Panc1 (cell line): Measurements from ENCODE around the gene MAB21L3. TPM values are rescaled to one million over a fixed set of nuclear protein-coding genes. Genes with fewer than 3 reads are reported as not detected.

Source experiments
- ATAC-seq: fragments of 200-7000 bp; cut with Tn5 transposase; 2 replicates; pipeline ENCODE4 v1.9.1; 2020; ENCODE audit warnings: mild to moderate bottlenecking, moderate library complexity
- BruUV-seq: library from RNA; stranded (reverse); fragments of 400-500 nt; replicated peaks from 2 replicates; lab custom pipeline; 2021; lab: Mats Ljungman, UMichigan
- CTCF ChIA-PET: fragments of 300-600 bp; sonication (Branson Sonifier 250); formaldehyde crosslinking; loops from one replicate; lab custom pipeline; 2022; ENCODE audit warnings: antibody characterized with exemption; lab: Charles Lee
- POLR2A ChIA-PET: fragments of 300-600 bp; sonication (Branson Sonifier 250); formaldehyde crosslinking; loops from one replicate; lab custom pipeline; 2022; ENCODE audit warnings: antibody characterized with exemption; lab: Charles Lee
- DNase-seq: peaks from one replicate; pipeline ENCODE4 v3.0.0-alpha.2; 2010; ENCODE audit warnings: low read depth, low spot score
- H3K27ac ChIP-seq: 2 replicates; pipeline ENCODE4 v1.5.1; 2011; ENCODE audit warnings: mild to moderate bottlenecking, low read length, inconsistent platforms
- H3K27me3 ChIP-seq: fragments of 200-500 bp; sonication (Bioruptor generic); 2 replicates; pipeline ENCODE4 v1.6.0; 2014; ENCODE audit warnings: low read length, inconsistent platforms; ENCODE audit not compliant: control insufficient read depth, insufficient read depth
- H3K36me3 ChIP-seq: fragments of 200-500 bp; sonication (Bioruptor generic); 2 replicates; pipeline ENCODE4 v1.5.1; 2014; ENCODE audit warnings: inconsistent platforms, mild to moderate bottlenecking, low read length, moderate library complexity; ENCODE audit not compliant: control insufficient read depth, insufficient read depth
- H3K4me1 ChIP-seq: 2 replicates; pipeline ENCODE4 v1.5.1; 2011; ENCODE audit warnings: inconsistent platforms, mild to moderate bottlenecking, low read length, moderate library complexity; ENCODE audit not compliant: control insufficient read depth, insufficient read depth
- H3K4me3 ChIP-seq, 2 experiments: 2 replicates each; pipeline ENCODE4 v1.5.1; 2011 to 2012; ENCODE audit warnings: low read depth in 2 of 2, low read length in 2 of 2, mild to moderate bottlenecking in 2 of 2, inconsistent platforms in 1 of 2, moderate library complexity in 1 of 2
- H3K9me3 ChIP-seq: fragments of 200-500 bp; sonication (Bioruptor generic); 2 replicates; pipeline ENCODE4 v1.5.1; 2014; ENCODE audit warnings: low read depth, mild to moderate bottlenecking, inconsistent platforms, low read length, moderate library complexity; ENCODE audit not compliant: control insufficient read depth, insufficient read depth
- POLR2AphosphoS5 ChIP-seq: IDR thresholded peaks from 2 replicates; pipeline ENCODE4 v1.6.1; 2012; ENCODE audit warnings: mild to moderate bottlenecking, low read depth, low read length, moderate library complexity
- SIN3A ChIP-seq: IDR thresholded peaks from 2 replicates; pipeline ENCODE4 v1.6.1; 2012; ENCODE audit warnings: low read depth, mild to moderate bottlenecking, low read length, moderate library complexity, borderline replicate concordance; ENCODE audit not compliant: insufficient read depth
- TCF7L2 ChIP-seq: IDR thresholded peaks from 2 replicates; pipeline ENCODE4 v1.6.1; 2011; ENCODE audit warnings: mild to moderate bottlenecking, low read depth, low read length, inconsistent platforms
- in situ Hi-C: cut with HindIII; loops from 2 replicates; pipeline ENCODE4 v1.10.0; 2016; ENCODE audit warnings: low sequenced_read_pairs, low pct_unique_long_range_greater_than_20kb
- intact Hi-C: fragments of 100-400 bp; cut with micrococcal nuclease; formaldehyde crosslinking; loops from one replicate; pipeline ENCODE4 v1.10.0; 2022; ENCODE audit not compliant: unreplicated experiment
- total RNA-seq: library from RNA; stranded (reverse); gene quantifications from one replicate; pipeline ENCODE4 v1.2.1, GENCODE V29; 2021; ENCODE audit not compliant: unreplicated experiment
- TF ChIP-seq, protein P1 (sequence below), 2 experiments: IDR thresholded peaks; 2 replicates each; pipeline ENCODE4 v1.6.1; 2011 to 2012; ENCODE audit warnings: low read depth in 2 of 2, control low read depth in 1 of 2, low read length in 1 of 2, mild to moderate bottlenecking in 1 of 2, moderate library complexity in 1 of 2; ENCODE audit not compliant: insufficient read depth in 1 of 2
- TF ChIP-seq, protein P2 (sequence below): fragments of 450-650 bp; IDR thresholded peaks from 2 replicates; pipeline ENCODE4 v1.5.1; 2017; ENCODE audit warnings: mild to moderate bottlenecking

The MAB21L3 gene
- total RNA-seq, 1 experiment from 2014 or later = not detected

DNA sequence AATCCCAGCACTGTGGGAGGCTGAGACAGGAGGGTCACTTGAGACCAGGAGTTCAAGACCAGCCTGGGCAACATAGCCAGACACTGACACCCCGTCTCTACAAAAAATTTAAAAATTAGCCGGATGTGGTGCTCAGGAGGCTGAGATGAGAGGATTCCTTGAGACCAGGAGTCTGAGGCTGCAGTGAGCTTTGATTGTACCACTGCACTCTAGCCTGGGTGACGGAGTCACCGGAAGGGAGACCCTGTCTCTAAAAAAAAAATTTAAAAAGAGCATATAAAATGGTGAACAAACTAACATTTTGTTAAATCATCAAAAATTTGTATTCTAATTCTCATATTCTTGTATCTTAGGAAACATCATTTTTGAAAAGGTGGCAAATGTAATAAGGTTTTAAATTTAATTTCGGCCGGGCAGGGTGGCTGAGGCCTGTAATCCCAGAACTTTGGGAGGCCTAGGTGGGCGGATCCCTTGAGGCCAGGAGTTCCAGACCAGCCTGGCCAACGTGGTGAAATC, 27.1 kb downstream of the MAB21L3 start:
- no TSS peak for BruUV-seq
- intact Hi-C loops = no loop called here
- DNase-seq = no peak
- CTCF ChIA-PET = interaction anchor here (0.6 to 2.2 kb wide), 8 partner anchors 238 to 480 kb away, joined by 3 to 32 read pairs (median 3); no protein-coding TSS in a partner anchor
- no peak overlapping the region for H3K4me3 ChIP-seq
- no peak for TF ChIP-seq TCF7L2
- H3K27me3 ChIP-seq = no peaks in the 10 kb centered on the region
- H3K9me3 ChIP-seq = no peaks in the 10 kb centered on the region
- no peak overlapping the region for H3K27ac ChIP-seq
- in situ Hi-C loops = no loop called here
- peak; percentile 34; the same call in 1 of the 2 replicates for ATAC-seq
- POLR2A ChIA-PET = no interaction called here
- no peaks in the 10 kb centered on the region for H3K4me1 ChIP-seq
- H3K36me3 ChIP-seq = no peaks in the 10 kb centered on the region

DNA sequence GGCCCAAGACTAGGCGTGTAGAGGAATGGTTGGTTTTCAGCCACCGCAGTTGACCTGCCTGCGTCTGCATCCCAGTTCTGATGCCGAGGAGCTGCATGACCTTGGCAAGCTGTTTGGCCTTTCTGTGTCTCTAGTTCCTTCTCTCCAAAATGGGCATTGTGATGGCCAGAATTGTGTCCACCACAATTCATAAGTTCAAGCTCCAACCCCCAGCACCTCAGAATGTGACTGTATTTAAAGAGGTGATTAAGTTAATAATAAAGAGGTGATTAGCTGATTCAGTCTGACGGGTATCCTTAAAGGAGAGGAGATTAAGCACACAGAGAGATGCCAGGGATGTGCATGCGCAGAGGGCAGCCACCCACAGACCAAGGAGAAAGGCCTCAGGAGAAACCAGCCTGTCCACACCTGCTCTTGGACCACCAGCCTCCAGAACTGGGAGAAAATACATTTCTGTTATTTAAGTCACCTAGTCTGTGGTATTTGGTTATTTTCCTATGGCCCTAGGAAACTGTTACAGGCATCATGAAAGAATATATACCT, 28.5 kb downstream of the MAB21L3 start:
- CTCF ChIA-PET = interaction anchor here (0.6 to 2.2 kb wide), 6 partner anchors 11 to 363 kb away, joined by 3 to 32 read pairs (median 3); no protein-coding TSS in a partner anchor
- BruUV-seq = no TSS peak

More for the DNA sequence above, 28.5 kb downstream of the MAB21L3 start:
- Histone ChIP-seq H3K36me3 (no peaks in the 10 kb centered on the region), H3K4me1 (no peaks in the 10 kb centered on the region), H3K27ac (no peak overlapping the region), H3K9me3 (no peaks in the 10 kb centered on the region), H3K4me3 (no peak overlapping the region), H3K27me3 (no peaks in the 10 kb centered on the region)
- intact Hi-C loops (loop anchor here (5.0 kb wide), 1 partner anchor 358 kb away; no protein-coding TSS in a partner anchor), in situ Hi-C loops (no loop called here)
- ATAC-seq = no peak
- TF ChIP-seq TCF7L2 (no peak), SIN3A (no peak), POLR2AphosphoS5 (no peak)
- TF ChIP-seq, protein P1, sequence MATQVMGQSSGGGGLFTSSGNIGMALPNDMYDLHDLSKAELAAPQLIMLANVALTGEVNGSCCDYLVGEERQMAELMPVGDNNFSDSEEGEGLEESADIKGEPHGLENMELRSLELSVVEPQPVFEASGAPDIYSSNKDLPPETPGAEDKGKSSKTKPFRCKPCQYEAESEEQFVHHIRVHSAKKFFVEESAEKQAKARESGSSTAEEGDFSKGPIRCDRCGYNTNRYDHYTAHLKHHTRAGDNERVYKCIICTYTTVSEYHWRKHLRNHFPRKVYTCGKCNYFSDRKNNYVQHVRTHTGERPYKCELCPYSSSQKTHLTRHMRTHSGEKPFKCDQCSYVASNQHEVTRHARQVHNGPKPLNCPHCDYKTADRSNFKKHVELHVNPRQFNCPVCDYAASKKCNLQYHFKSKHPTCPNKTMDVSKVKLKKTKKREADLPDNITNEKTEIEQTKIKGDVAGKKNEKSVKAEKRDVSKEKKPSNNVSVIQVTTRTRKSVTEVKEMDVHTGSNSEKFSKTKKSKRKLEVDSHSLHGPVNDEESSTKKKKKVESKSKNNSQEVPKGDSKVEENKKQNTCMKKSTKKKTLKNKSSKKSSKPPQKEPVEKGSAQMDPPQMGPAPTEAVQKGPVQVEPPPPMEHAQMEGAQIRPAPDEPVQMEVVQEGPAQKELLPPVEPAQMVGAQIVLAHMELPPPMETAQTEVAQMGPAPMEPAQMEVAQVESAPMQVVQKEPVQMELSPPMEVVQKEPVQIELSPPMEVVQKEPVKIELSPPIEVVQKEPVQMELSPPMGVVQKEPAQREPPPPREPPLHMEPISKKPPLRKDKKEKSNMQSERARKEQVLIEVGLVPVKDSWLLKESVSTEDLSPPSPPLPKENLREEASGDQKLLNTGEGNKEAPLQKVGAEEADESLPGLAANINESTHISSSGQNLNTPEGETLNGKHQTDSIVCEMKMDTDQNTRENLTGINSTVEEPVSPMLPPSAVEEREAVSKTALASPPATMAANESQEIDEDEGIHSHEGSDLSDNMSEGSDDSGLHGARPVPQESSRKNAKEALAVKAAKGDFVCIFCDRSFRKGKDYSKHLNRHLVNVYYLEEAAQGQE (IDR thresholded peaks at IDR 0.05; ENCODE audit: insufficient read depth in 1 of 2, low read depth in 2 of 2, low read length in 1 of 2) = no peak
- TF ChIP-seq, protein P2, sequence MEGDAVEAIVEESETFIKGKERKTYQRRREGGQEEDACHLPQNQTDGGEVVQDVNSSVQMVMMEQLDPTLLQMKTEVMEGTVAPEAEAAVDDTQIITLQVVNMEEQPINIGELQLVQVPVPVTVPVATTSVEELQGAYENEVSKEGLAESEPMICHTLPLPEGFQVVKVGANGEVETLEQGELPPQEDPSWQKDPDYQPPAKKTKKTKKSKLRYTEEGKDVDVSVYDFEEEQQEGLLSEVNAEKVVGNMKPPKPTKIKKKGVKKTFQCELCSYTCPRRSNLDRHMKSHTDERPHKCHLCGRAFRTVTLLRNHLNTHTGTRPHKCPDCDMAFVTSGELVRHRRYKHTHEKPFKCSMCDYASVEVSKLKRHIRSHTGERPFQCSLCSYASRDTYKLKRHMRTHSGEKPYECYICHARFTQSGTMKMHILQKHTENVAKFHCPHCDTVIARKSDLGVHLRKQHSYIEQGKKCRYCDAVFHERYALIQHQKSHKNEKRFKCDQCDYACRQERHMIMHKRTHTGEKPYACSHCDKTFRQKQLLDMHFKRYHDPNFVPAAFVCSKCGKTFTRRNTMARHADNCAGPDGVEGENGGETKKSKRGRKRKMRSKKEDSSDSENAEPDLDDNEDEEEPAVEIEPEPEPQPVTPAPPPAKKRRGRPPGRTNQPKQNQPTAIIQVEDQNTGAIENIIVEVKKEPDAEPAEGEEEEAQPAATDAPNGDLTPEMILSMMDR = no peak
- POLR2A ChIA-PET = no interaction called here
- DNase-seq = no peak
